ENCODE data around the gene PCDHA8. TPM values are rescaled to one million over a fixed set of nuclear protein-coding genes. Genes with fewer than 3 reads are reported as not detected.

PCDHA8 gene
- total and polyA plus RNA-seq, 9 of the 15 experiments (the other 6 are each of a cell fraction or from before 2014, with no cell fraction given) = not detected

DNA sequence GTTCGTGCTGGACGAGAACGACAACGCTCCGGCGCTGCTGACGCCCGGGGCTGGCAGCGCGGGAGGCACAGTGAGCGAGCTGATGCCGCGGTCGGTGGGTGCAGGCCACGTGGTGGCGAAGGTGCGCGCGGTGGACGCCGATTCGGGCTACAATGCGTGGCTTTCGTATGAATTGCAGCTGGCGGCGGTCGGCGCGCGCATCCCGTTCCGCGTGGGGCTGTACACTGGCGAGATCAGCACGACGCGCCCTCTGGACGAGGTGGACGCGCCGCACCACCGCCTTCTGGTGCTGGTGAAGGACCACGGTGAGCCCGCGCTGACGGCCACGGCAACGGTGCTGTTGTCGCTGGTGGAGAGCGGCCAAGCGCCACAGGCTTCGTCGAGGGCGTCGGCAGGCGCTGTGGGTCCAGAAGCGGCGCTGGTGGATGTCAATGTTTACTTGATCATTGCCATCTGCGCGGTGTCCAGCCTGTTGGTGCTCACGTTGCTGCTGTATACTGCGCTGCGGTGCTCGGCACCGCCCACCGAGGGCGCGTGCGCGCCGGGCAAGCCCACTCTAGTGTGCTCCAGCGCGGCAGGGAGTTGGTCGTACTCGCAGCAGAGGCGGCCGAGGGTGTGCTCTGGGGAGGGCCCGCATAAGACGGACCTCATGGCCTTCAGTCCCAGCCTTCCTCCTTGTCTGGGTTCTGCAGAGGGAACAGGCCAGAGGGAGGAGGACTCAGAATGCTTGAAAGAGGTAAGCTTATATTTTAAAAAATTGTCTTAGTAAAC, 43.1 kb downstream of the PCDHA8 start:
- no peak overlapping the region for H2AFZ ChIP-seq (ENCODE audit: low read depth, low read length)
- no peaks in the 10 kb centered on the region for H3K36me3 ChIP-seq (ENCODE audit: control insufficient read depth, insufficient read depth, low read length)
- H3K9ac ChIP-seq (ENCODE audit: insufficient read depth in 1 of 2, low read depth in 2 of 2, low read length in 2 of 2) = no peak overlapping the region
- no peaks in the 10 kb centered on the region; a peak in 1 of 5 replicates for H3K4me1 ChIP-seq (replicated peaks in 1 of 2; ENCODE audit: control insufficient read depth in 2 of 2, insufficient read depth in 2 of 2, low read length in 2 of 2)
- no peak overlapping the region for H3K4me2 ChIP-seq (ENCODE audit: insufficient read depth, low read length)
- intact Hi-C loops (cut with micrococcal nuclease) = no loop called here
- FAIRE-seq = no peak
- in situ Hi-C loops (cut with MboI) = no loop called here
- H3K9me3 ChIP-seq (replicated peaks; ENCODE audit: control insufficient read depth, insufficient read depth, low read depth, low read length) = 0 out of 2 replicates have a peak, but pooled peaks cover 2% of the 10 kb centered on the region
- no peaks in the 10 kb centered on the region for H4K20me1 ChIP-seq (replicated peaks; ENCODE audit: control insufficient read depth, insufficient read depth, low read length)
- H3K27ac ChIP-seq (ENCODE audit: extremely low read depth, low read depth, low read length) = no peak overlapping the region
- CTCF ChIA-PET (ENCODE audit: low intra/inter-chr PET ratio) = no interaction called here
- no peak for DNase-seq (ENCODE audit: extremely low read depth in 1 of 4, low spot score in 3 of 4)
- H3K79me2 ChIP-seq (ENCODE audit: control insufficient read depth, insufficient read depth, low read length) = no peaks in the 10 kb centered on the region
- WGBS (ENCODE audit: insufficient coverage, low coverage, missing lambda C conversion rate) = 27% methylated on average over 66 of the region's 79 CpGs
- POLR2A ChIA-PET = no interaction called here
- ATAC-seq = no peak
- BruUV-seq (replicated peaks) = no TSS peak
- no peaks in the 10 kb centered on the region for H3K9me1 ChIP-seq (ENCODE audit: control insufficient read depth, insufficient read depth, low read length)
- H3K4me3 ChIP-seq = no peak overlapping the region
- H3K27me3 ChIP-seq (ENCODE audit: control insufficient read depth in 2 of 2, insufficient read depth in 2 of 2, low read length in 2 of 2) = no peaks in the 10 kb centered on the region
- TF ChIP-seq MTA1 (IDR thresholded peaks at IDR 0.05; ENCODE audit: borderline replicate concordance) = no peak
- TF ChIP-seq, protein P1, sequence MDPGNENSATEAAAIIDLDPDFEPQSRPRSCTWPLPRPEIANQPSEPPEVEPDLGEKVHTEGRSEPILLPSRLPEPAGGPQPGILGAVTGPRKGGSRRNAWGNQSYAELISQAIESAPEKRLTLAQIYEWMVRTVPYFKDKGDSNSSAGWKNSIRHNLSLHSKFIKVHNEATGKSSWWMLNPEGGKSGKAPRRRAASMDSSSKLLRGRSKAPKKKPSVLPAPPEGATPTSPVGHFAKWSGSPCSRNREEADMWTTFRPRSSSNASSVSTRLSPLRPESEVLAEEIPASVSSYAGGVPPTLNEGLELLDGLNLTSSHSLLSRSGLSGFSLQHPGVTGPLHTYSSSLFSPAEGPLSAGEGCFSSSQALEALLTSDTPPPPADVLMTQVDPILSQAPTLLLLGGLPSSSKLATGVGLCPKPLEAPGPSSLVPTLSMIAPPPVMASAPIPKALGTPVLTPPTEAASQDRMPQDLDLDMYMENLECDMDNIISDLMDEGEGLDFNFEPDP (CRISPR knock-in tag; IDR thresholded peaks at IDR 0.05) = no peak
- TF ChIP-seq JUND (IDR thresholded peaks at IDR 0.05; ENCODE audit: borderline replicate concordance, low read depth, low read length) = no peak
- TF ChIP-seq JUND (tag; IDR thresholded peaks at IDR 0.05; ENCODE audit: borderline replicate concordance, low read depth, low read length) = no peak
- no peak for TF ChIP-seq CBX5 (IDR thresholded peaks at IDR 0.05; ENCODE audit: borderline replicate concordance, low read depth)
- TF ChIP-seq ELF1 (tag; IDR thresholded peaks at IDR 0.05) = no peak
- no peak for TF ChIP-seq ETS2 (tag; IDR thresholded peaks at IDR 0.05; ENCODE audit: borderline replicate concordance, poor library complexity, severe bottlenecking)
- TF ChIP-seq, protein P2, sequence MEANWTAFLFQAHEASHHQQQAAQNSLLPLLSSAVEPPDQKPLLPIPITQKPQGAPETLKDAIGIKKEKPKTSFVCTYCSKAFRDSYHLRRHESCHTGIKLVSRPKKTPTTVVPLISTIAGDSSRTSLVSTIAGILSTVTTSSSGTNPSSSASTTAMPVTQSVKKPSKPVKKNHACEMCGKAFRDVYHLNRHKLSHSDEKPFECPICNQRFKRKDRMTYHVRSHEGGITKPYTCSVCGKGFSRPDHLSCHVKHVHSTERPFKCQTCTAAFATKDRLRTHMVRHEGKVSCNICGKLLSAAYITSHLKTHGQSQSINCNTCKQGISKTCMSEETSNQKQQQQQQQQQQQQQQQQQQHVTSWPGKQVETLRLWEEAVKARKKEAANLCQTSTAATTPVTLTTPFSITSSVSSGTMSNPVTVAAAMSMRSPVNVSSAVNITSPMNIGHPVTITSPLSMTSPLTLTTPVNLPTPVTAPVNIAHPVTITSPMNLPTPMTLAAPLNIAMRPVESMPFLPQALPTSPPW (CRISPR knock-in tag; IDR thresholded peaks at IDR 0.05) = no peak
- no peak for TF ChIP-seq ZNF134 (CRISPR knock-in tag; conservative IDR thresholded peaks at IDR 0.05)
- TF ChIP-seq CBFB (CRISPR knock-in tag; IDR thresholded peaks at IDR 0.05) = no peak
- TF ChIP-seq POLR2G (IDR thresholded peaks at IDR 0.05; ENCODE audit: low read depth, low read length) = no peak
- no peak for TF ChIP-seq ZNF316 (IDR thresholded peaks at IDR 0.05)
- no peak for TF ChIP-seq CBX1 (IDR thresholded peaks at IDR 0.05; ENCODE audit: low read depth)
- TF ChIP-seq, protein P3, sequence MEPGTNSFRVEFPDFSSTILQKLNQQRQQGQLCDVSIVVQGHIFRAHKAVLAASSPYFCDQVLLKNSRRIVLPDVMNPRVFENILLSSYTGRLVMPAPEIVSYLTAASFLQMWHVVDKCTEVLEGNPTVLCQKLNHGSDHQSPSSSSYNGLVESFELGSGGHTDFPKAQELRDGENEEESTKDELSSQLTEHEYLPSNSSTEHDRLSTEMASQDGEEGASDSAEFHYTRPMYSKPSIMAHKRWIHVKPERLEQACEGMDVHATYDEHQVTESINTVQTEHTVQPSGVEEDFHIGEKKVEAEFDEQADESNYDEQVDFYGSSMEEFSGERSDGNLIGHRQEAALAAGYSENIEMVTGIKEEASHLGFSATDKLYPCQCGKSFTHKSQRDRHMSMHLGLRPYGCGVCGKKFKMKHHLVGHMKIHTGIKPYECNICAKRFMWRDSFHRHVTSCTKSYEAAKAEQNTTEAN (CRISPR knock-in tag; IDR thresholded peaks at IDR 0.05) = no peak
- TF ChIP-seq NCOA1 (IDR thresholded peaks at IDR 0.05; ENCODE audit: low read depth) = no peak
- no peak for TF ChIP-seq XRCC3 (IDR thresholded peaks at IDR 0.05)
- no peak for TF ChIP-seq PHF20 (IDR thresholded peaks at IDR 0.05; ENCODE audit: partially characterized antibody)
- no peak for TF ChIP-seq CBX8 (IDR thresholded peaks at IDR 0.05; ENCODE audit: borderline replicate concordance, extremely low read depth, low read depth, low read length, poor library complexity, severe bottlenecking)
